PC-9 (cell line): ENCODE measurements around the gene RNF17.

Experiments
- CTCF ChIP-seq: fragments of 200-600 bp; sonication (generic); conservative IDR thresholded peaks from 2 replicates; pipeline ENCODE4 v1.6.1; 2017; ENCODE audit warnings: mixed run types, antibody characterized with exemption, mild to moderate bottlenecking, moderate library complexity
- EZH2 ChIP-seq: fragments of 200-600 bp; sonication (generic); IDR thresholded peaks from 2 replicates; pipeline ENCODE4 v1.8.0; 2017; ENCODE audit warnings: antibody characterized with exemption, low read depth

DNA sequence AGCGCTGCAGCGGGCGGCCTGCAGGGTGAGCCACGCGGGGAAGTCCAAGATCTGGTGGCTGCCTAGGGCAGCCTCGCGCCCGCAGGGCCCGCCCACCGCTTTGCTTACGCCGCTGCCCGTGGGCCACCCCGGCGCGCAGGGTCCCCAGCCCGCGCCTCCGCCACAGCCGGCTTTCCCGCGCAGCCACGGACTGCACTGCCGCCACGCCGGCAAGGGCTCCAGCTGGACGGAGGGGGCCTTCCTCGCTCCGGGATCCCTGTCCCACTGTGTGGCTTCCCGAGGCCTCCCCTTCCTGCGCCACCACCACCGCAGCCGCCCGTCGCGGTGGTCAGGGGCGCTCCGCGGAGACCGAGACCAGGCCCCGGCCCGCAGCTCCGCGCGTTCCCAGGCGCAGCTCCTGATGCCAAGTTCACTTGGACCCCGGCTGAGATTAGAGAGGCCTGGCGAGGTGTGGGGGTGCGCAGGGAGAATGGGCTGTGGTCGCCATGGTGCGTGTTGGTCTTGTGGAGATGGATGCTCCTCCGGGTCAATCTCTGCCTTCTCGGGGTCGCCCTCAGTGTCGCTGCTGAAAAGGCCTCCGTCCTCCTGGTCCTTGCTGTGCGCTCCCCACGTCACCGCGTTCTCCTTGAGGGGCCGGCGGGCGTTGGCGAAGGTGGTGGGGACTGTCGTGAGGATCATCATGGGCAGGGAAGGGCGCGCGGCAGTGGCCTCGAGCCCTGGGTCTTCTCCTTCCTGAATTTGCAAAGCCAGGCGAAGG, 17.9 kb upstream of the RNF17 start:
- TF ChIP-seq CTCF = no peak
- no peak for TF ChIP-seq EZH2
